DND-41 (cell line): ENCODE measurements around the gene KIF26A.

Source experiments
- CTCF ChIP-seq: IDR thresholded peaks from 2 replicates; pipeline ENCODE4 v1.5.1; 2012; ENCODE audit warnings: borderline replicate concordance, low read length, moderate library complexity, mild to moderate bottlenecking; ENCODE audit not compliant: poor library complexity, severe bottlenecking; ENCODE audit errors: extremely low read depth
- EZH2 ChIP-seq: IDR thresholded peaks from 3 replicates; pipeline ENCODE4 v1.6.1; 2012; ENCODE audit warnings: borderline replicate concordance, low read depth, mild to moderate bottlenecking, moderate library complexity, low read length, inconsistent platforms; ENCODE audit not compliant: severe bottlenecking

DNA sequence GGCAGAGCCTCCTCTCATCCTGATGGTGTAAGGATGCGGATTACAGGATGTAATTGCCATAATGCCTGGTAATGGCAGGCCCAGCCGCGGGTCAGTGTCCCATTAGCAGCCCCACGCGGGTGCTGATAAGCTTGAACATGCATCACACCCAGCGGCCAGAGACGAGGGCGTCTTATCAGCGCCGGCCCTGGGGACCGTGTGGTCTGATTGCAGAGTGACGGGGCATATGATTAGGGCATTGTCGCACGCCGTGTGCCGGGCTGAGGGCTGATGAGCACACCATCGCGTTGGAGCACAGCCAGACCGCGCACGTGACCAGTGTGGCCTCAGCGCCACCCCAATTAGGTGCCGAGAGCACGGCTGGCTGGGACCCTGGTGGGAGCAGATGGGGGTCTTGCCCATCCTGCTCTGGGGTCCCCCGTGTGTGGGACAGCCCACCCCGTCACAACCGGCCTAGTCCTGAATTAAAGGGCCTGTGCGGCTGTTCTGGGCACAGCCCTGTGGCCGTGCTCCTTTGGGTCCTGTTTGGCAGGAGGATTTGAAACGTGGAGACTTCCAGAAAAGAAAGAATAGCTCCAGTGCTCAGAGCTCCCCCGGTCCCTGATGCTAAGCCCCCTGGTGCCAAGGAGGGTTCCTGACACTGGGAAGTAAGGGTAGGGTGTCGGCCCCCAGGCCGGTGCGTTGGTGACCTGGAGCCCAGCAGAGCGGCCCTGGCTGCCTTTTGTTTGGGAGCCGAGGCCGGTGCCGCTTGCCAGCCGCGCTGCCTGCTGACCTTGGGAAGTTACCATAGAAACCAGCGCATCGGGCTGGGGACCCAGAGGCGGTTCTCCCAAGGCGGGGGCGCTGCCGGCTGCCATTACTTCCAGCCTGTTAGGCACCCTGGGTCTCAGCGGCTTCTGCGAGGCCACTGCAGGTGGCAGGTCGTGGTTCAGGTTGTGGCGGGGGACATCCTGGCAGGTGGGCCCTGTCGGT, 20.7 kb downstream of the KIF26A start:
- no peak for TF ChIP-seq CTCF
- TF ChIP-seq EZH2, result no peak
